ENCODE data around the gene LRRC46. TPM values are rescaled to one million over a fixed set of nuclear protein-coding genes. Genes with fewer than 3 reads are reported as not detected.

The LRRC46 gene
- total and polyA plus RNA-seq, 9 of the 15 experiments (the other 6 are each of a cell fraction or from before 2014, with no cell fraction given), result 0.39 to 1.4 (median 0.53) TPM; not detected in 1

DNA sequence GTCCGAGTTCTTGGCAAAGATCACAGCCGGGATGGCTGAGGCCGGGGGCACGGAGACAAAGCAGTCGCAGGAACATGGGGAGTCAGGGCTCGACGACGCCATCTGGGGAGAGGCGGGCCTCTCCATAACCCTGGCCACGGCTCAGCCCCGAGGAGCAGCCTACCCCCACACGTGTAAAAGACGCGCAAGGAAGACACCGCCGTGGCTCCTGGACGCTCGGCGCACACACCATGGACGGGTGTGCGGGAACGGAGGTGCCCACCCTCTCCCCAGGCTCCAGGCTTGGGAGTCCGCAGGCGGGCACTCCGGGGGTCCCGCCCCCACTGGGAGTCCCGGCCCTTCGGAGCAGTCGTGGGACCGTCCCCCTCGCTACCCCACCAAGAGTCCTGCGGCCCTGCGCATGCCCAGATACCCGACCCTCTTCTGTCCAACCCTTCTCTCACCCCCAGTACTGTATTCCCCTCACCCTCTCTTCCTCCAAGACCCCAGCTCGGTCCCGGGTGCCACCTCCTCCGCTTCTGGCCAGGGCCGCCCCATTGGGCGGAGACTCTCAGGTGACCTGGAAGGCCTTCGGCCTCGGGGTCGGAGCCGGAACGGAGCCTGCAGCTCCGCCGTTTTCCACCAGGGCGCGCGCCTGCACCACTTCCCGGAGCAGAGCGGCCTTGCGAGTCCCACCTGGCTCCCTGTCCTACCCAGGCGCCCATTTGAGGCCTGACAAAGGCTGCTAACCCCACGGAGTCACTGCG is 9.4 kb downstream of the LRRC46 start, which contains the start of gene SCRN2 (continued):
- TF ChIP-seq, protein P1, sequence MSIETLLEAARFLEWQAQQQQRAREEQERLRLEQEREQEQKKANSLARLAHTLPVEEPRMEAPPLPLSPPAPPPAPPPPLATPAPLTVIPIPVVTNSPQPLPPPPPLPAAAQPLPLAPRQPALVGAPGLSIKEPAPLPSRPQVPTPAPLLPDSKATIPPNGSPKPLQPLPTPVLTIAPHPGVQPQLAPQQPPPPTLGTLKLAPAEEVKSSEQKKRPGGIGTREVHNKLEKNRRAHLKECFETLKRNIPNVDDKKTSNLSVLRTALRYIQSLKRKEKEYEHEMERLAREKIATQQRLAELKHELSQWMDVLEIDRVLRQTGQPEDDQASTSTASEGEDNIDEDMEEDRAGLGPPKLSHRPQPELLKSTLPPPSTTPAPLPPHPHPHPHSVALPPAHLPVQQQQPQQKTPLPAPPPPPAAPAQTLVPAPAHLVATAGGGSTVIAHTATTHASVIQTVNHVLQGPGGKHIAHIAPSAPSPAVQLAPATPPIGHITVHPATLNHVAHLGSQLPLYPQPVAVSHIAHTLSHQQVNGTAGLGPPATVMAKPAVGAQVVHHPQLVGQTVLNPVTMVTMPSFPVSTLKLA (conservative IDR thresholded peaks at IDR 0.05), result peak in 1 of 2 experiments; percentile 79
- TF ChIP-seq ZNF239 (CRISPR knock-in tag; IDR thresholded peaks at IDR 0.05) (no peak), ZNF175 (CRISPR knock-in tag; IDR thresholded peaks at IDR 0.05; ENCODE audit: low read depth) (0 out of 2 replicates have a peak, but pooled peaks have one; percentile 76)

DNA sequence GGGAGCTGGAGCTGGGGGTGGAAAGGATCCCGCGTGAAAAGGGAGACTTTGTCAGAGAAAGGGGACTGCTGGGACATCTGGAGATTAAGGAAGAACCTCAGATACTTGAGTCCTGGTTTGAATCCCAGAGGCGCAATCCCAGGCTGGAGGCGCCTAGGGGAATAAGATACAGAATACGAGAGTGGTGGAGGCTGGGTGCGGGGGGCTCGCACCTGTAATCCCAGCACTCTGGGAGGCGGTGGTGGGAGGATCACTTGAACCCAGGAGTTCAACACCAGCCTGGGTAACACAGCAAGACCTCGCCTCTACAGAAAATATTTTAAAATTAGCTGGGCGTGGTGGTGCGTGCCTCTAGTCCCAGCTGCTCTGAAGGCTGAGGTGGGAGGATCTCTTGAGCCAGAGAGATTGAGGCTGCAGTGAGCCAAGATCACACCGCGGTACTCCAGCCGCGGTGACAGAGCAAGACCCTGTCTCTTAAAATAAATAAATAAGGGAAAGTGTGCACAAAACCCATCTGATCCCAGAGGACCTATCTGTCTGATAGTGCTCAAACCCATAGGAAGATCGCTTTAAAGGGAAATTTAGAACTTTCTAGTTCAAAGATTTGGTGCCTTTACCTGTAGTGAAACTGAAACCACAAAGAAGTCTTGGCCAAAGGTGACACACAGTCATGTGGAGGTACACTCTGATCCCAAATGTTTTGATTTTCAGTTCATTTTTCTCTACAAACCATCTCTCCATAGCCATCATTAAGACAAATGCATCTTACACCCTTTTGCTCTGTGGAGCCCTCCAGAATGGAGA is 10.2 kb downstream of the LRRC46 start:
- no peaks in the 10 kb centered on the region for H3K27me3 ChIP-seq (ENCODE audit: control insufficient read depth in 2 of 2, insufficient read depth in 2 of 2, low read length in 2 of 2)
- POLR2A ChIA-PET, result interaction anchor here (0.5 to 2.6 kb wide), 13 partner anchors 10 to 779 kb away, joined by 3 to 18 read pairs (median 5); partner anchors contain the start of genes CDK5RAP3, KPNB1, LRRC46 and MRPL10
- H3K79me2 ChIP-seq (ENCODE audit: control insufficient read depth, insufficient read depth, low read length), result peaks cover 12% of the 10 kb centered on the region
- H3K36me3 ChIP-seq (ENCODE audit: control insufficient read depth, insufficient read depth, low read length), result peaks cover 16% of the 10 kb centered on the region; the same call in 2 of the 3 replicates
- peak overlapping the region; percentile 86 for H3K4me2 ChIP-seq (ENCODE audit: insufficient read depth, low read length)
- H2AFZ ChIP-seq (ENCODE audit: low read depth, low read length), result peak overlapping the region; percentile 99
- H4K20me1 ChIP-seq (replicated peaks; ENCODE audit: control insufficient read depth, insufficient read depth, low read length), result no peaks in the 10 kb centered on the region
- WGBS (ENCODE audit: insufficient coverage, low coverage, missing lambda C conversion rate), result 52% methylated on average over 16 of the region's 16 CpGs
- BruUV-seq (replicated peaks), result no TSS peak
- no peaks in the 10 kb centered on the region for H3K9me3 ChIP-seq (replicated peaks; ENCODE audit: control insufficient read depth, insufficient read depth, low read depth, low read length)
- H3K9ac ChIP-seq (ENCODE audit: insufficient read depth in 1 of 2, low read depth in 2 of 2, low read length in 2 of 2), result peak overlapping the region; percentile 84 to 93
- FAIRE-seq (peak; percentile 74), DNase-seq (ENCODE audit: extremely low read depth in 1 of 4, low spot score in 3 of 4) (no peak), ATAC-seq (peak; percentile 2; the same call in 2 of the 3 replicates)
- in situ Hi-C loops (cut with MboI), result loop anchor here (5.0 kb wide), 2 partner anchors 51 to 176 kb away; no protein-coding TSS in a partner anchor
- H3K27ac ChIP-seq (ENCODE audit: extremely low read depth, low read depth, low read length), result peak overlapping the region; percentile 9; the same call in 2 of the 3 replicates
- CTCF ChIA-PET (ENCODE audit: low intra/inter-chr PET ratio), result interaction anchor here (0.5 to 5.9 kb wide), 9 partner anchors 12 to 263 kb away, joined by 3 to 171 read pairs (median 5); no protein-coding TSS in a partner anchor
- peak overlapping the region; percentile 91 for H3K4me3 ChIP-seq
- H3K9me1 ChIP-seq (ENCODE audit: control insufficient read depth, insufficient read depth, low read length), result no peaks in the 10 kb centered on the region
- intact Hi-C loops (cut with micrococcal nuclease), result loop anchor here (1.0 to 10.0 kb wide), 4 partner anchors 105 to 293 kb away; no protein-coding TSS in a partner anchor
- peaks cover 33 to 47% of the 10 kb centered on the region in 2 experiments for H3K4me1 ChIP-seq (replicated peaks in 1 of 2; ENCODE audit: control insufficient read depth in 2 of 2, insufficient read depth in 2 of 2, low read length in 2 of 2)
- TF ChIP-seq CXXC5 (CRISPR knock-in tag; IDR thresholded peaks at IDR 0.05) (no peak), STAT5B (CRISPR knock-in tag; IDR thresholded peaks at IDR 0.05) (no peak), EGR1 (conservative IDR thresholded peaks at IDR 0.05) (no peak), ZNF134 (CRISPR knock-in tag; conservative IDR thresholded peaks at IDR 0.05) (no peak), MAFG (tag; conservative IDR thresholded peaks at IDR 0.05) (no peak), SAFB2 (IDR thresholded peaks at IDR 0.05; ENCODE audit: borderline replicate concordance, low read depth, low read length, severe bottlenecking) (no peak)
- TF ChIP-seq, protein P2, sequence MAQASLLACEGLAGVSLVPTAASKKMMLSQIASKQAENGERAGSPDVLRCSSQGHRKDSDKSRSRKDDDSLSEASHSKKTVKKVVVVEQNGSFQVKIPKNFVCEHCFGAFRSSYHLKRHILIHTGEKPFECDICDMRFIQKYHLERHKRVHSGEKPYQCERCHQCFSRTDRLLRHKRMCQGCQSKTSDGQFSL (CRISPR knock-in tag; IDR thresholded peaks at IDR 0.05), result no peak
- TF ChIP-seq, protein P2 (tag; IDR thresholded peaks at IDR 0.05), result no peak
- TF ChIP-seq, protein P3, sequence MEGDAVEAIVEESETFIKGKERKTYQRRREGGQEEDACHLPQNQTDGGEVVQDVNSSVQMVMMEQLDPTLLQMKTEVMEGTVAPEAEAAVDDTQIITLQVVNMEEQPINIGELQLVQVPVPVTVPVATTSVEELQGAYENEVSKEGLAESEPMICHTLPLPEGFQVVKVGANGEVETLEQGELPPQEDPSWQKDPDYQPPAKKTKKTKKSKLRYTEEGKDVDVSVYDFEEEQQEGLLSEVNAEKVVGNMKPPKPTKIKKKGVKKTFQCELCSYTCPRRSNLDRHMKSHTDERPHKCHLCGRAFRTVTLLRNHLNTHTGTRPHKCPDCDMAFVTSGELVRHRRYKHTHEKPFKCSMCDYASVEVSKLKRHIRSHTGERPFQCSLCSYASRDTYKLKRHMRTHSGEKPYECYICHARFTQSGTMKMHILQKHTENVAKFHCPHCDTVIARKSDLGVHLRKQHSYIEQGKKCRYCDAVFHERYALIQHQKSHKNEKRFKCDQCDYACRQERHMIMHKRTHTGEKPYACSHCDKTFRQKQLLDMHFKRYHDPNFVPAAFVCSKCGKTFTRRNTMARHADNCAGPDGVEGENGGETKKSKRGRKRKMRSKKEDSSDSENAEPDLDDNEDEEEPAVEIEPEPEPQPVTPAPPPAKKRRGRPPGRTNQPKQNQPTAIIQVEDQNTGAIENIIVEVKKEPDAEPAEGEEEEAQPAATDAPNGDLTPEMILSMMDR (IDR thresholded peaks at IDR 0.05 in 2 of 3, conservative IDR thresholded peaks at IDR 0.05 in 1 of 3; ENCODE audit: insufficient read depth in 2 of 3, low read depth in 1 of 3, low read length in 3 of 3), result peak in 1 of 3 experiments; percentile 21; a peak in 1 of 6 replicates
